Transverse colon (tissue), 4 donors: Measurements from ENCODE around the gene EYA4.

Experiments used
- POLR2A ChIP-seq: fragments of 450-650 bp; IDR thresholded peaks from one replicate; pipeline ENCODE4 v1.6.1; 2016; ENCODE audit warnings: antibody characterized with exemption, mild to moderate bottlenecking, moderate library complexity
- POLR2AphosphoS5 ChIP-seq, 3 donors: sonication (generic); formaldehyde crosslinking; IDR thresholded peaks; one replicate each; pipeline ENCODE4 v1.6.1; 2016; ENCODE audit warnings: antibody characterized with exemption in 3 of 3
- TF ChIP-seq, protein P1 (sequence below), 5 experiments: fragments of 200-600 bp in 3 of 5; fragments of 450-650 bp in 2 of 5; sonication (generic) in 3 of 5; IDR thresholded peaks; 1 replicate in 2 of 5; 2 replicates in 3 of 5; pipeline ENCODE4 v1.5.1; 2016 to 2017; ENCODE audit warnings: antibody characterized with exemption in 5 of 5, inconsistent platforms in 3 of 5, mild to moderate bottlenecking in 2 of 5, moderate library complexity in 1 of 5

DNA sequence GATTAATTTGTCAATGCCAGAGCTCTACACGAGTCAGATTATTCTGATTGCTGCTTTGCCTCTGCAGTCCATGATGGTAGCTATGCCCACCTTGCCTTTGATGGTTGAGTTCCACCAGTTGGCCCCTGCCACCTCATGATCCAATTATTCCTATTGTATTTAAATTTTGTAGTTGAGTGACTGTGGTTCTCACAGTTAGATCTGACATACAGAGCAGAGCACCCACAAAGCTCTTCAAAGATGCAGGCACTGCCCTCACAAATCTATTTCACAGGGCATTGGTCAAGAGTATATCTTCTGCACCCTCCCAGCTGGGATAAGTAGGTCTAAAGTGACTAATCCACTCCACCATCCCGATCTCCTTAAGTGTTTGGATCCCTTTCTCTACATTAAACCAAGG lies 318.8 kb downstream of the EYA4 start:
- TF ChIP-seq, protein P1, sequence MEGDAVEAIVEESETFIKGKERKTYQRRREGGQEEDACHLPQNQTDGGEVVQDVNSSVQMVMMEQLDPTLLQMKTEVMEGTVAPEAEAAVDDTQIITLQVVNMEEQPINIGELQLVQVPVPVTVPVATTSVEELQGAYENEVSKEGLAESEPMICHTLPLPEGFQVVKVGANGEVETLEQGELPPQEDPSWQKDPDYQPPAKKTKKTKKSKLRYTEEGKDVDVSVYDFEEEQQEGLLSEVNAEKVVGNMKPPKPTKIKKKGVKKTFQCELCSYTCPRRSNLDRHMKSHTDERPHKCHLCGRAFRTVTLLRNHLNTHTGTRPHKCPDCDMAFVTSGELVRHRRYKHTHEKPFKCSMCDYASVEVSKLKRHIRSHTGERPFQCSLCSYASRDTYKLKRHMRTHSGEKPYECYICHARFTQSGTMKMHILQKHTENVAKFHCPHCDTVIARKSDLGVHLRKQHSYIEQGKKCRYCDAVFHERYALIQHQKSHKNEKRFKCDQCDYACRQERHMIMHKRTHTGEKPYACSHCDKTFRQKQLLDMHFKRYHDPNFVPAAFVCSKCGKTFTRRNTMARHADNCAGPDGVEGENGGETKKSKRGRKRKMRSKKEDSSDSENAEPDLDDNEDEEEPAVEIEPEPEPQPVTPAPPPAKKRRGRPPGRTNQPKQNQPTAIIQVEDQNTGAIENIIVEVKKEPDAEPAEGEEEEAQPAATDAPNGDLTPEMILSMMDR (IDR thresholded peaks at IDR 0.05), result no peak
- TF ChIP-seq POLR2A, result no peak
- no peak for TF ChIP-seq POLR2AphosphoS5 (IDR thresholded peaks at IDR 0.05)
